GM21723 (cell line): ENCODE measurements around the gene RTN4RL1.

Experiments
- ATAC-seq: cut with Tn5 transposase; IDR thresholded peaks from one replicate; pipeline ENCODE4 v1.9.1; 2021; ENCODE audit warnings: mild to moderate bottlenecking, moderate library complexity; ENCODE audit not compliant: unreplicated experiment

RTN4RL1 gene

DNA sequence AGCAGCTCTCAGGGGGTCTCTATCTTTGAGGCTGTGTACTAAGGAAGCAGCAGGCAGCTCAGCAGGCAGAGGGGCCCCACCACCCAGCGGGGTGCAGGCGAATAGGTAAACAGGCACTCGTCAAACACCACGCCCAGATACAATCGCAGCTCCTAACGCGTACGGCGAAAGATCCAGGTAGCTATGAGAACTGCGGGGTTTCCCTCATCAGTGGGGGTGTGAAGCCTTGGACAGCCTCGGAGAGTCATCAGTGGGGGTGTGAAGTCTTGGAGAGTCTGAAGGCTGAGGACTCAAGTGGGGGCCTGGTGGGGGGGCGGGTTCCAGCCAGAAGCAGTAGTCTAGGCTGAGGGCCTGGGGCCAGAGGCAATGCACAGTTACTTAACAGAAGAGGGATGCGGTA, 69.0 kb downstream of the RTN4RL1 start:
- no peak for ATAC-seq

DNA sequence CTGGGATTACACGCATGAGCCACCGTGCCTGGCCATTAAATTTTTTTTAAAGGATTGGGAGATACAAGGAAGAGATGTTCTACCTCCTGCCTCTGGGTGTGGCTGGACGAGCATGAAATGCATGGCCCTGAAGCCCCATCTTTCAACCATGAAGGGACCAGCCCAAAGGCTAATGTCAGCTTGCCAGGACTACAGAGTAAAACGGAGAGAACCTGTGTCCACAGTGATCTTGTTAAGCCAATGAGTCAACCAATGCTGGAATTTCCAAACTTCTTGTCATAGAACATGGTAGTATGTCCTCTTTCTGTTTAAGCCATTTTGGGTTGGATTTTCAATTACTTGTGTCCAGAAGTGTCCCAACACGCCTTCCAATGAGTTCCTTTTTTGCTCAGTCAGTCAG, 71.3 kb downstream of the RTN4RL1 start:
- no peak for ATAC-seq

DNA sequence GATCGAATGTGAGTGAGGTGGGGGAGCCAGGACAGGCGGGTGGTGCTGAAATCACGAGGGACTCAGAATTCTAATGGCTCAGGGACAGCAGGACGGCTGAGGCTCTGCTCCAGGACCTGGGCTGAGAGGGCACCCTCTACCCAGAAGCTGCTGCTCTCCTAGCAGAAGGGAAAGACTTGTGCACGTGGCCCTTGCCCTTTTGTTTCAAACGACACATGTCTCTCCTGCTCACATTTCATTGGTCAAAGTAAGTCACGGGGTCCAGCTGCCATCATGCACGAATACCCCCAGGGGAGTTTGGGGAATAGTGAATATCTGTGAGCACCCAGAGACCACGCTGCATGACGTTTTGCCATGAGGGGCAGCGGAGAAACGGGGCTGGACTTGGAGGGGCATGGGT, 73.2 kb downstream of the RTN4RL1 start:
- ATAC-seq: no peak

DNA sequence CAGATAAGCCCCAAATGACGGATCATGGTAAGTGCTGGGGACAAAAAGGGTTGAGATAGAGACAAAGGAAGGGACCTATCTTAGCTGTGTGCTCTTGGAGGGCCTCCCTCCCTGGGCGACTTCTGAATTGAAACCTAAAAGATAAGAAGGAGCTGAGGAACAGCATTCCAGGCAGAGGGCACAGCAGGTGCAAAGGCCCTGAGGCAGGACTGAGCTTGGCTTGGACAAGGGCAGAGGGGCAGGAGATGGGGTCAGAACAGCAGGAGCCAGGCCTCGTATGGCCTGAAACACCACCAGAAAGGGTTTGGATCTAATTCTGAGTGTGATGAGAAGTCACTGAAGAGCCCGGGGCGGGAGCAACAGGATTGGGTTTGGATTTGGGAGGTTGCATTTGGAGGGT, 75.4 kb downstream of the RTN4RL1 start:
- no peak for ATAC-seq

DNA sequence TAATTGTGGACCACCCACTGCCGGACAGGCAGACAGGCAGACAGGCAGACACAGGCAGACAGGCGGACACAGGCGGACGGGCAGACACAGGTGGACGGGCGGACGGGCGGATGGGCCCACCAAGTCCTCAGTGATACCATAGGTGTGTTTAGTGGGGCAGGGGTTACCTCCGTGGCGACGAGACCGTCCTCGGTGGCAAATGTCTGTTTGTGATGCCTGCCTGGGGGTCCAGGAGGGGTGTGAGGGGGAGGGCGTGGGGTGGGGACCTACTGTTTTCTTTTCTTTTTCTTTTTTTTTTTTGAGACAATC, 76.7 kb downstream of the RTN4RL1 start:
- ATAC-seq: no peak

DNA sequence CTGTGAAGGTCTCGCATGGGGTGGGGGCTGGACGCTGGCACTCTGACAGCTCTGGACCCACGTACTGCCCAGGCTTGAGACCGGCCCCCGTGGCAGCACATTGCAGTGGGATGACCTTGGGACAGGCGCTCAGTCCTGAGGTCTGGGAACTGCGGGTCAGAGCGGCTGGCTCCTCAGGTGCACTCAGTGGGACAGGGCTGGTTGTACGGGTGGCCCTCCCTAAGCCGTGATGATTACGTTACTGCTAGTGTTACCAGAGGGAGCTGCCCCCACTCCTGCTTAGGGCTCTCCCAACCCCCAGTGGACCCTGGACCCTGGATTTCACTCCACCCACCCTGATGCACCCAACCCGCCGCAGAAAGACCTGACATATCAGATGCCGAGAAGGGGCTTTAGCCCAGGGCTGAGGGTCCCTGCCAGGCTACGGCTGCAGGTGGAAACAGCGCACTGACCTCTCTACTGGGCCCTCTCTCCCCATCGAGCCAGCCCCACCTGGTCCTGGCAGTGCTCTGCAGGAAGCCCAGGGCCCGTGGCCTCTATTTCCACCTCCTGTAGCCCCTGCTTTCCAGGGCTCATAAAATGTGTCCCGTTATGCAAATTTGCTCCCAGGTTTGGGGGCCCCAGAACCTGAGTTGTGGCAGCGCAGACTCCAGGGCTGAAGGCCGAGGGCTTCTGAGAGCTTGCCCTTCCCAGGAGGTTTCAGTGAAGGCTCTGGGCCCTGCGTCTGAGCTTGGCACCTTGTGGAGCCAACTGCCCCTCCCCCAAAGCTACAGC, 77.2 kb downstream of the RTN4RL1 start:
- ATAC-seq: no peak

DNA sequence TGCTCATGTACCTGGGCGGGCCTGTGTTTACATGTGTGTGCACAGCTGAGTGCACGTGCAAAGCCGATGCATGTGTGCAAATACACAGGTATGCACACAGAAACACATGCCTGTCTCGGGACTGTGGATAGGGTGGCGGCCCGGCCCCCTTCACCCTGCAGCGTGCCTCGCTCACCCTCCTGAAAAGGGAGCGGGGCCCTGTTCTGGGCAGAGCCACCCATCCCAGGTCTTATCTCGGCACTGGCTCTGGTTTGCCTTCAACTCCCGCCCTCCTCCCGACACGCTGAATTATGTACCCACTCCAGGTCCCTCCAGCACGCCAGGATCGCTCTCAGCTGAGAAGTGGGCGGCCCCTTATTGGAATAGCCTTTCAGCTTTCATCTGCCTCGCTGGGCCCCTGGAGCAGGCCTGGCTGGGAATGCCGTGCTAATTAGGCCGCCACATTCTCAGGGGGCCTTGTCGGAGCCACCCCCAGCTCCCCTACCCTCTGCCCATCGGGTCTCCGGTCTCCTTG, 77.8 kb downstream of the RTN4RL1 start:
- ATAC-seq: no peak

DNA sequence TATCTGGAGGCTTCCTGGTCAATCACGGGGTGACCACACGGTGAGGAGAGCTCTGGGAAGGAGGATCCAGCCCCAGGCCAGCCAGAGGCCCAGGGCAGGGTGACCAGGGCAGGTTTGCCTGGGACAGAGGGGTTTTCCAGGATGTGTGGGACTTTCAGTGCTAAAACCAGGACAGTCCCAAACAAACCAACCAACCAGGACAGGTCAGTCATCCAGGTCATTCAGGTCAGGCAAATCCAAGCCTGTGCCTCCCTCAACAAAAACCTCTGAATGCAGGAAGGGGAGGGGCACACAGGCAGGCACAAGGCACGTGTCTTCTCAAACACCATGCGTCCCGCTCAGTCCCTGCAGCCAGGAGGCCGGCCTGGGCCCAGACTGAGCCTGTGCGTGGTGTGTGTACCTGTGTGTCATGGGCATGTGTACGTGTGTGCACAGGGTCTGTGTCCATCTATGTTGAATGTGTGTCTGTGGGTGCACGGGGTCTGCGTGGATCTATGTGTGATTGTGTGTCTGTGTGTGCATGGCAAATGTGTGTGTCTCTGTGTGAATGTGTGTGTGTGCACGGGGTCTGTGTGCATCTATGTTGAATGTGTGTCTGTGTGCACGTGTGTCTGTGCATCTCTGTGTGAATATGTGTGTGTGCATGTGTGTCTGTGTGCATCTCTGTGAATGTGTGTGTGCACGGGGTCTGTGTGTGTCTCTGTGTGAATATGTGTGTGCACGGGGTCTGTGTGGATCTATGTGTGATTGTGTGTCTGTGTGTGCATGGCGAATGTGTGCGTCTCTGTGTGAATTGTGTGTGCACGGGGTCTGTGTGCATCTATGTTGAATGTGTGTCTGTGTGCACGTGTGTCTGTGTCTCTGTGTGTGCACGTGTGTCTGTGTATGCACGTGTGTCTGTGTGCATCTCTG, 78.9 kb downstream of the RTN4RL1 start:
- no peak for ATAC-seq

DNA sequence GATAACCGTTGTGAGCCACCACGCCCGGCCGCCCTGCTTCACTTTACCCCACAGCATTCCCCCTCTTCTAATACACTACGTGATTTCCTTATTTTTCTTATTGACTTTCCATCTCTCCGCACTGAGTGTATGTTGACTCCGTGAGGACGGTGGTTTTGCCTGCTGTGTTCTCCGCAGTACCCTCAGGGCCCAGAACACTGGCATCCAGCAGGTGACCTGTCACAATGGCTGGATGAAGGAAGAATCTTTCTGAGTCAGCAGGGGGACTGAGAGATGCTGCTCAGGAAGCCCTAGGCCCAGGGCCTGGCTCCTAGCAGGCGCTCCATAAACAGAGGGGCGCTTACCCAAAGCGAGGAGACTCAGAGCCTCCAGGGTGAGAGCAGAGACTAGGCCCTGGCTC, 79.5 kb downstream of the RTN4RL1 start:
- ATAC-seq: no peak

DNA sequence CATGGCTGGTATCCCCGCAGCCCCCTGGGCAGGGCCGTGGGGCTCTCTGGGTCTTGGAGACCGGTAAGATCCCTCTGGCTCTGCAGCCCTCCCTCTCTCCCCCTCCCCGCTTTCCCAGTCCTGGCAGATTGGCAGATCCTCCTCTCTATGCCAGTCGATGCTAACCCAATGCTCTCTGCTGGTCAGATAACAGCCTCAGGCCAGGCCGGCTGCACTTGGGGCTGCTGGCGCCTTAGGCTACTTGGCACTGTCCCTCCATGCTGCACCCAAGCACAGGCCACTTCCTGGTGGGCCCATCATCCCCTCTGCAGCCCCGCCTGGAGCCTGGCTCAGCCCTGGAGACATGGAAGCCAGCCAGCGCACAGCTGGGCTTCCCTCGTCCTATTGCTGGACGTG, 81.7 kb downstream of the RTN4RL1 start:
- ATAC-seq: no peak

DNA sequence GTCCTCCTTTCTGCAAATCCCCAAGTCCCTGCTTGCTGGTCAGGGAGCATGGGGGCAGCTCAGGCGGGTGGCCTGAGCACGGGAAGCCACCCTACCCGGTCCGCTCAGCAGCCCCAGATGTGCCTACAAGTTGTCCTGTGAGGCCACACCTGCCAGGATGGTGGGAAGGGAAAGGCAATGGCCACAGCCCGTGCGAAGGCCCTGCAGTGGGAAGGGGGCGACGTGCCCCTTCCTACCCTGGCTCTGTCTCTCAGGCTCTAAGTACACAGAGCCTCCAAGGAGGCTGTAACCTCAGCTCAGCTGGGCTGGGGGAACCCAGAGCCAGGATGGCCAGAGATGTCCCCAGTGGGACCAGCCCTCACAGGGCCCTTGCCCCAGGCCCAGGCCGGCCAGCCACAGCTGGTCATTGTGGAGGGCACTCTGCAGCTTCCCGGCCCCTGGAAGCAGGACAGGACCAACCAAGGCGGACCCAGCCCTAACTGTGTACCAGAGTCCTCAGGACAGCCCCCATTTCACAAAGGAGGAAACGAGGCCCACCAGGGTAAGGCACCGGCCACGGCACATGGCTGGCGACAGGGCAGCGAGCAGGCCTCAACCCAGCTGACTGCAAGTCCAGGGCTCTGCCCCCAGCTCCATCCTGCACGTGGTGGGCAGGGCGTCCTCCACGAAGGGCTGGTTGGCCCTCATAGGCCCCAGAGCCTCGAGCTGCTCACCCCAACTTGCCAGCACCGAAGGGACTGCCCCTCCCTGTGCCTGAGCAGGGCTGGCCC, 82.3 kb downstream of the RTN4RL1 start:
- no peak for ATAC-seq

DNA sequence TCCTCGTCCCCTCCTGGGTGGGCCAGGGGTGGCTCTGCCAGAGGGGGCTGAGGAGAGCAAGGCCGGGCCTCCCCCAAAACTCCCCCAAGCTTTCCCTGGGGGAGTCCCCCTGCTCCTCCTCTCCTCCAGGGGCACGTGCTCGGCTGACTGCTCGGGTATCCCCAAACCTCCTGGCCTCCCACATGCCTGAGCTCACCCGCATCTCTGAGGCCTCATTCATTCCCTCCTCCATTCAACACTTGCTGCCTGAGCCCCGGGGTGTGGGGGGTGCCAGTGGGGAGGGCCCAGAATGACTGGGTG, 83.1 kb downstream of the RTN4RL1 start:
- no peak for ATAC-seq

DNA sequence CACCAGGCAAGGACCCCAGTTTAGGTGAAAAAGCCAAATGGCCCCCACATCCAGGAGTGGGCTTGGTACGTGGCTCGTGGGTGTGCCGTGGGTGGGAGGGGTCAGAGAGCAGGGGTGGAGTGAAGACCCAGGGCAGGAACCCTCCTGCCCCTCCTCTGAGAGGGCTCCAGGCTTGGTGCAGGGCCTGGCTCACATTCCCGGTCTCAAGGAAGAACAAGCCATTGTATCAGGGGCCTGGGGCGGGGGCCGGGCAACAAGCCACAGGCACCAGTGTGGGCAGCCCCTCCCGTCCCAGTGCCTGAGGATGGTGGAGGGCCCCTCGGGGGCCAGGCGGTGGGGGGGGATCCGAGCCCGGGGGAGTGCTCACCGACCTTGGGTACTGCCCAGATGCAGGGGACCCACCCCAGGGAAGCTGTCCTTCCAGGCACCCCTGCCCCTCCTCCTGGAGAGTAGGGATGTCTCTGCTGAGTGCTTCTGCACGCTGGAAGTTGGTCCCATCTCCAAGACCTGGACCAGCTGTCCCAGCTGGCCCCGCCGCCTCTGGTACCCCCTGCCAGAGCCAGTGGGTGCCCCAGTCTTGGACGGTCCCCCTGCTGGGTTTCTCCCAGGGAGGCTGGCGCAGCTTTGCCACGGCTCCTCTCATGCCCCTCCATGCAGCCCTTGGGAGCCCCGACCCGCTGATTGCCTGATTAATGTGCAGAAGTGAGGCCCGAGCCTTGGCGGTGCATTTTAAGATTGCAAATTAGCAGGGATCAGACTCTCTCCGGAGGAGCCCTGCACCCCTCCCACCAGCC, 83.7 kb downstream of the RTN4RL1 start:
- no peak for ATAC-seq

DNA sequence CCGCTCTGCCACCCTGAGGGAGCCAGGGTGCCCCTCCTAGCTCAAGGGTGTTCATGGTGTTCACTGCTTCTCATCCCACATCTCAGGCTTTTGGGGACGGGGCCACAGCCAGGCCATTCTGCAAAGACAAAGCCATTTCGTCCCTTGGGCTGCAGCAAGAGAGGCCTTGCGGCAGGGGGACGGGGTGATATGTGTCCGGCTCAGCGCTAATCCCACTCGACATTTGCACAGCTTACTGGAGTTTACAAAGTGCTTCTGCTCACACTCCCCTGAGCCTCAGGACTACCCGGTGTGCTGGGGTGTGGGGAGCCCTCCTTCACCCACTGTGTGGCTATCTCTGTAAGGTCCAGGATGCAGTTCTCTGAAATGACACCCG, 84.3 kb downstream of the RTN4RL1 start:
- no peak for ATAC-seq

DNA sequence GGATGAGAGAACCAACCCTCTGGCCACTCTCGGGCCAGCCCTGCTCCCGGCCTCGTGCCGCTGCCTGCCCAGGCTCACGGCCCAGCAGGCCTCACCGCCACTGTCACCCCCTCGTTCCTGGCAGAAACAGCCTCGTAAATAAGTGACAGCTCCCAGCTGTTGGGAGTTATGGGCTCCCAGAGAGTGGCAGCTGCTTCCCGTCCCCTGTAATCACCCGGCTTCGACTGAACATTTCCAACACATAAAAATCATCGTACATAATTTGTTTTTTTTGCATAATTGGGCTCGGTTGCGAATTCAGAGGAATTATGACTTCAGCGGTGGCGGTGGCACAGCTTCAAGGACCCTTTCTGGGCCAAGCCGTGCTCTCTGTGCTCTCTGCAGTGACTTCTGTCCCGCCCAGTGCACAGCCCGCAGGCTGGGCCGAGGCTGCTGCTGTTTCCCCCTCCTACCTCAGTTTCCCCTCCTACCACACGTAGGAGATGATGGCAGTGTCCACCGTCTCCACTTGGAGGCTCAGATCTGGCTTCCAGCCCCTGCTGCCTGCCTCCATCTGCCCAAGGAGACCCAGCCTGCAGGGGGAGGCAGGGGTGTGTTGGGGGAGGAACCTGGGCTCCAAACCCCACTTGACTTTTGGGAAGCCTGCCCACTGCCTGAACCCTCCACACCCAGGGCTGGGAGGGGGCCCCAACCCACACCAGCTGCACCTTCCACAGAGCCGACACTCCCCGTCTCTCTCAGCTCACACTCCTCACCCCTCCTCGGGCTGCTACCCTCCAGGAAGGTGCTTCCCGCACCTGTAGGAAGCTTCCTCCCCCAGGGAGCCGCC, 84.9 kb downstream of the RTN4RL1 start:
- ATAC-seq: no peak

DNA sequence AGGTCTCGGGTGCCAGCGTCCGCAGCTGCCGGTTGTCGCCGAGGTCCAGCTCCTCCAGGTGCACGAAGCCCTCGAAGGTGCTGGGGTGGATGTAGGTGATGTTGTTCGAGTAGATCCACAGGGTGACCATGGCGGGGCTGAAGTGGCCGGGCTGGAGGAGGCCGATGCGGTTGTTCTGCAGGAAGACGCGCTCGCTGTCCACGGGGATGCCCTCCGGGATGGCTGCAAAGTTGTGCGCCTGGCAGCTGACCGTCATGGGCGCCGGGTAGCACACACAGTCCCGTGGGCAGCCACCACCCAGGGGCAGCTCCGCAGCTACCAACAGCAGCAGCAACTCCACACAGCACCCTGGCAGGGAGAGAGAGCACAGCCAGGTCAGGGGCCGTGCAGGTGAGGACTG, 87.7 kb downstream of the RTN4RL1 start:
- ATAC-seq: no peak

DNA sequence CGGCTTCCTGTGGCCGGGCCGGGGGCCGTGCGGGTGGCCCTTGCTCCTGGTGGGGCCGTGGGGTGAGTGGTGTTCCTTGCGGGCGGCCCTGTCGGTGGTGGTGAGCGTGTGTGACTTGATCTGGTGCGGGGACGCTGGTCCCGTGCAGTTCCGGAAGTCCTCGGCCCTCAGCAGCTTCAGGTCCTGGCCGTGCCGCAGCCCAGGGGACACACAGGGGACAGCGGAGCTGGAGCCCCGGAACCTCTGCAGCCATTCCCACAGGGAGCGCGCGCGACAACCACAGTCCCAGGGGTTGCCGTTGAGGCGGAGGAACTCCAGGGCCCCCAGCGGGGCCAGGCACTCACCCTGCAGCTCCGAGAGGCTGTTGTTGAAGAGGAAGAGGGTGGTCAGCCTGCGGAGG, 88.4 kb downstream of the RTN4RL1 start:
- no peak for ATAC-seq

DNA sequence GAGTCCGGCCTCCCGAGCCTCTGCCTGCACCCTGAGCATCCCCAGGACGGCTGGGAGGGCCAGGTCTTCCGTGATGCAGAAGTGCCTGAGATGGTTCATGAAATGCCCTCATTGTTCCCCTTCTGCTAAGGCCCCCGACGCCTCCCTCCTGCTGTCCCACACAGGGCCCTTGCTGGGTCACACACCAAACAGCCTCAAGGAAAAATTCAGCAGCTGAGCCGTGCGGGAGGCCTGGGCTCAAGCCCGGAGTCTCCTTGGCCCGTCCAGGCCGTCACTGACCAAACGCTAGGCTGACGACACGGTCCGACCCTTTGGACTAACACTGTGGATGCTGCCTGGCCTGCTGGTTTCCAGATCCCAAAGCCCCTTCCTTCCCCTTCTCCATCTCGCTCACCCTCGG, 90.2 kb downstream of the RTN4RL1 start:
- no peak for ATAC-seq

DNA sequence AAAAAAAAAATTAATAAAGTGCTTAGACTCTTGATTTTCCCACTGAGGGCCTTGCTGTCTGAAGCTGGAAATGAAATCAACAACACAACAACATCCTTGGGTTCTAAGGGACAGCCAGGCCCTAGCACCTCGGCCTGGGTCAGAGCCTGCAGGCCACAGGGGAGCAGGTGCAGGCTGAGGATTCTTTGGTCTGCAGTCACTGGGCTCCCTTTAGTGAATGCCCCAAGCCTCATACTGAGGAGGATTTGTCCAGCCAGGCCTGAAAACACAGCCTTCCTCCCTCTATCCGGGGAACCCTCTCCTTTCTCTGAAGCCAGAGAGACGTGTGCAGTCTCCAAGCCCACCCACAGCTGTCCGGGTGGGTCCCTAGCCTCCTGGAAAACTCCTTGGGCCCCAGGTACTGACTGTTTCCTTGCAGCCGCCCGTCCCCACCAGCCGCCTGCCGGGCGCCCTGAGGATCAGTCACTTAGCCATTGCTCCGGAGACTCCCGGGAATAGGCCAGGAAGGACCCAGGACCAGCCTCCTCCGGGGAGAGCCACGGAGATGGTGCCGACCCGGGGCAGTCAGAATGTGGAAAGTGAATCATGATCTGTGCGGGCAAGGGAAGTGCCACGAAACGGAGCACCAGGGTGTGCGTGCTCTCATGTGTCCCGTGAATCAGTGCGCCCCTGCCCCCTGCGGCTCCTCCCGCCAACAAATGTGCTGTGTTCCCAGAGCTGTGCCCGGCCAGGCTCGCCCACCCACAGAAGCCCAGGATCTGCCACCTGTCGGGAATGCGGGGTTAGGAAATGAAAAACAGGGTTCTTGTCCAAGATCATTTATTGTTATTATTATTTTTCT, 91.0 kb downstream of the RTN4RL1 start:
- no peak for ATAC-seq
